ENCODE results near the gene COG7.

DNA sequence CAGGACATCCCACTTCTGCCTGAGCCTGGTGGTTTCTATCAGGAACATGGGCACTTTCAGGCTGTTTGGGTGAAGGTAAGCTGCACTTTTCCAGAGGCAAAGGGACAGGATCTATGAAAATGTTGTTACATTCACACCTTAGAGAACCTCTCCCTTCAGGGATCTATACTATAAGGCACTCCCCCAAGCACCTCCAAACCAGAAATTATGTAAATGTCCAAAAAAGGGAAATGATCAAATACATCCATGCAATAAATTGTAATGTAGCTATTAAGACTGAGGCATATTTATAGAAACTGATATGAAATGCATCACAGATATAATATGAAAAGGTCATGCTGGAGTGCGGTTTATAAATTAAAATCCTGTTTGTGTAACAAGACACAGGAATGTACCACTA is 23.3 kb upstream of the COG7 start:
- TF ChIP-seq, protein P1, sequence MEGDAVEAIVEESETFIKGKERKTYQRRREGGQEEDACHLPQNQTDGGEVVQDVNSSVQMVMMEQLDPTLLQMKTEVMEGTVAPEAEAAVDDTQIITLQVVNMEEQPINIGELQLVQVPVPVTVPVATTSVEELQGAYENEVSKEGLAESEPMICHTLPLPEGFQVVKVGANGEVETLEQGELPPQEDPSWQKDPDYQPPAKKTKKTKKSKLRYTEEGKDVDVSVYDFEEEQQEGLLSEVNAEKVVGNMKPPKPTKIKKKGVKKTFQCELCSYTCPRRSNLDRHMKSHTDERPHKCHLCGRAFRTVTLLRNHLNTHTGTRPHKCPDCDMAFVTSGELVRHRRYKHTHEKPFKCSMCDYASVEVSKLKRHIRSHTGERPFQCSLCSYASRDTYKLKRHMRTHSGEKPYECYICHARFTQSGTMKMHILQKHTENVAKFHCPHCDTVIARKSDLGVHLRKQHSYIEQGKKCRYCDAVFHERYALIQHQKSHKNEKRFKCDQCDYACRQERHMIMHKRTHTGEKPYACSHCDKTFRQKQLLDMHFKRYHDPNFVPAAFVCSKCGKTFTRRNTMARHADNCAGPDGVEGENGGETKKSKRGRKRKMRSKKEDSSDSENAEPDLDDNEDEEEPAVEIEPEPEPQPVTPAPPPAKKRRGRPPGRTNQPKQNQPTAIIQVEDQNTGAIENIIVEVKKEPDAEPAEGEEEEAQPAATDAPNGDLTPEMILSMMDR (IDR thresholded peaks at IDR 0.05 in 2 of 3, conservative IDR thresholded peaks at IDR 0.05 in 1 of 3; ENCODE audit: borderline replicate concordance in 1 of 3, insufficient read depth in 1 of 3, low read depth in 2 of 3, low read length in 2 of 3), result no peak
- TF ChIP-seq EZH2 (IDR thresholded peaks at IDR 0.05) (no peak), POLR2A (IDR thresholded peaks at IDR 0.05; ENCODE audit: borderline replicate concordance, extremely low read depth, insufficient read depth, insufficient read length) (no peak), ZFX (IDR thresholded peaks at IDR 0.05) (no peak), POLR2AphosphoS5 (IDR thresholded peaks at IDR 0.05; ENCODE audit: low read depth, low read length) (no peak), RAD21 (IDR thresholded peaks at IDR 0.05; ENCODE audit: low read depth) (no peak), ELF1 (IDR thresholded peaks at IDR 0.05; ENCODE audit: borderline replicate concordance, low read depth) (no peak), ZNF274 (IDR thresholded peaks at IDR 0.05; ENCODE audit: low read depth, low read length) (no peak), EGR1 (IDR thresholded peaks at IDR 0.05; ENCODE audit: low read depth) (no peak), EZH2phosphoT487 (IDR thresholded peaks at IDR 0.05; ENCODE audit: borderline replicate concordance) (no peak), YY1 (IDR thresholded peaks at IDR 0.05; ENCODE audit: extremely low read depth, insufficient replicate concordance, low read depth, low read length) (no peak), SP1 (IDR thresholded peaks at IDR 0.05; ENCODE audit: low read depth) (no peak)
- TF ChIP-seq, protein P2, sequence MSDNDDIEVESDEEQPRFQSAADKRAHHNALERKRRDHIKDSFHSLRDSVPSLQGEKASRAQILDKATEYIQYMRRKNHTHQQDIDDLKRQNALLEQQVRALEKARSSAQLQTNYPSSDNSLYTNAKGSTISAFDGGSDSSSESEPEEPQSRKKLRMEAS (IDR thresholded peaks at IDR 0.05), result no peak
- TF ChIP-seq, protein P3, sequence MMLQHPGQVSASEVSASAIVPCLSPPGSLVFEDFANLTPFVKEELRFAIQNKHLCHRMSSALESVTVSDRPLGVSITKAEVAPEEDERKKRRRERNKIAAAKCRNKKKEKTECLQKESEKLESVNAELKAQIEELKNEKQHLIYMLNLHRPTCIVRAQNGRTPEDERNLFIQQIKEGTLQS (IDR thresholded peaks at IDR 0.05), result no peak

Measured in HCT116 (cell line).